LNCAP (cell line): ENCODE results near the gene CPXM1.

Experiments used
- TF ChIP-seq, protein P1 (sequence below): fragments of 450-650 bp; IDR thresholded peaks from 2 replicates; pipeline ENCODE4 v1.5.1; 2017; ENCODE audit warnings: mild to moderate bottlenecking

CPXM1 gene

DNA sequence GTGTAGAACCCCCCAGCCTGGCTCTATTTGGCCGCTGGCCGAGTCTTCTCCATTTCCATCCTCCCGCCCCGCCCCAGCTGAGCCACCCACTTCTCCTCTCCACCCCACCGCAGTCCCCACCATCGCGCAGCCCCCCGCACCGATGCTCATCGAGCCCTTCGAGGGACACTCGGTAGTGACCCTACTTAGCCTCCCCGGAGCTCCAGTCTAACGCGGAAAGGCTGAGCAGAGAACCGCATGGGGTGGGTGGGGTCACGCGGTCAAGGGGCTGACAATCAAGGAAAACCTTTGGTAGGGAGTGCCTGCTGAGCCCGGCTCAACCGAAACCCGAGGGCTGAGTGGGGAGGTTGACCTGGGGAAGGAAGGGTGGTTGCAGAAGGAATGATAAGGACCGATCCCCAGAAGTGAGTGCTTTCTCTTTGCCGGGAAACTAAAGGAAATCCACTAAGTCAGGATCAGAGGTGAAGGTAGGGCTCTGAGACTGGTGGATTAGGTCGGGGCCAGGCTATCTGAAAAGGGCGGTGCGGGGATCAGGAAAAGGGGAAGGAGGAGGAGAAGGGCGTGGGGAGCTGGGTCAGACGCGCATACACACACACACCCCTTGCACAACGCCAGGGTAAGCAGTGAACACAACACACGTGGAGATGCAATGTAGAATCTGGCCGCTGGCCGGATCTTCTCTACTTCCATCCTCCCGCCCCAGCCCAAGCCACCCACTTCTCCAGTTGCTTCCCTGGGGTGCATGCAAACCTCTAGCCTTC, 49.8 kb downstream of the CPXM1 start:
- TF ChIP-seq, protein P1, sequence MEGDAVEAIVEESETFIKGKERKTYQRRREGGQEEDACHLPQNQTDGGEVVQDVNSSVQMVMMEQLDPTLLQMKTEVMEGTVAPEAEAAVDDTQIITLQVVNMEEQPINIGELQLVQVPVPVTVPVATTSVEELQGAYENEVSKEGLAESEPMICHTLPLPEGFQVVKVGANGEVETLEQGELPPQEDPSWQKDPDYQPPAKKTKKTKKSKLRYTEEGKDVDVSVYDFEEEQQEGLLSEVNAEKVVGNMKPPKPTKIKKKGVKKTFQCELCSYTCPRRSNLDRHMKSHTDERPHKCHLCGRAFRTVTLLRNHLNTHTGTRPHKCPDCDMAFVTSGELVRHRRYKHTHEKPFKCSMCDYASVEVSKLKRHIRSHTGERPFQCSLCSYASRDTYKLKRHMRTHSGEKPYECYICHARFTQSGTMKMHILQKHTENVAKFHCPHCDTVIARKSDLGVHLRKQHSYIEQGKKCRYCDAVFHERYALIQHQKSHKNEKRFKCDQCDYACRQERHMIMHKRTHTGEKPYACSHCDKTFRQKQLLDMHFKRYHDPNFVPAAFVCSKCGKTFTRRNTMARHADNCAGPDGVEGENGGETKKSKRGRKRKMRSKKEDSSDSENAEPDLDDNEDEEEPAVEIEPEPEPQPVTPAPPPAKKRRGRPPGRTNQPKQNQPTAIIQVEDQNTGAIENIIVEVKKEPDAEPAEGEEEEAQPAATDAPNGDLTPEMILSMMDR, result no peak

- TF ChIP-seq, protein P1, result no peak
These were observed 50.4 kb downstream of the CPXM1 start for GRCh38 chr20:2749951-2750490.

- TF ChIP-seq, protein P1, result no peak
These were observed 51.0 kb downstream of the CPXM1 start for GRCh38 chr20:2749343-2749950.

DNA sequence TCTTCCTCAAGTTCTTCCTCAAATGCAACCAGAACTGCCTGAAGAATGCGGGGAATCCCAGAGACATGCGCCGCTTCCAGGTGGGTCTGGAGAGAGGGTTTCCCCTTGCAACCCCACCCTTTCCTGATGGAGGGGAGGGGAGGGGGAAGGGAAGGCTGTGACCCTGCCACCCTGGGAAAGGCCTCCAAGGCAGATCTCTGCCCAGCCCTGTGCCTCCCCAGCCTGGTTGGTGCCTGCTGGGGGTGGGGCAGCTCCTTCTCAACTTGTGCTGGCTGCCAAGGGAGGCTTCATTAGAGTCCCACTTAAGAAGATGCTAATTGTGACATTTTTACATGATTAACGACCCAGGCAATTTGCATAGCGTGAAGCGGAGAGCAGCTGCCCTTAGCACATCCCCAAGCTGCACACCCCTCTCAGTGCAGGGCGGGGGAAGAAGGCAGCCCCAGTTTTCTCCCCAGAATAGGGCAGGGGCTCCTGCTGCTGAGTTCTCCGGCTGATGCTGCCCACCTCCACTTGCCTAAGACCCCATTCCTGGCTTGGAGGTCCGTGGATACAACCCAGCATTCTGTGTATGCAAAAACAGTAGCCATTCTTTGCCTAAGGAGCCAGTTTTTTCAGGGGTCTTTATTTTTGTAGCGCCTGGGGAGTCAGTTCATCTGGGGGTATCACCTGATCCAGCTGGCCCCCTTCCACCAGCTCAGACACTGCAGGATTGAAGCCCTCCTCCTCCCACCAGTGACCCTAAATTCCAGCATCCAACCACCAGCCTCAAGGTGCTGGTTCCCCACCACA, 51.7 kb downstream of the CPXM1 start:
- TF ChIP-seq, protein P1, result no peak

GRCh38 chr20:2747676-2748235, 52.7 kb downstream of the CPXM1 start:
- TF ChIP-seq, protein P1, result no peak

DNA sequence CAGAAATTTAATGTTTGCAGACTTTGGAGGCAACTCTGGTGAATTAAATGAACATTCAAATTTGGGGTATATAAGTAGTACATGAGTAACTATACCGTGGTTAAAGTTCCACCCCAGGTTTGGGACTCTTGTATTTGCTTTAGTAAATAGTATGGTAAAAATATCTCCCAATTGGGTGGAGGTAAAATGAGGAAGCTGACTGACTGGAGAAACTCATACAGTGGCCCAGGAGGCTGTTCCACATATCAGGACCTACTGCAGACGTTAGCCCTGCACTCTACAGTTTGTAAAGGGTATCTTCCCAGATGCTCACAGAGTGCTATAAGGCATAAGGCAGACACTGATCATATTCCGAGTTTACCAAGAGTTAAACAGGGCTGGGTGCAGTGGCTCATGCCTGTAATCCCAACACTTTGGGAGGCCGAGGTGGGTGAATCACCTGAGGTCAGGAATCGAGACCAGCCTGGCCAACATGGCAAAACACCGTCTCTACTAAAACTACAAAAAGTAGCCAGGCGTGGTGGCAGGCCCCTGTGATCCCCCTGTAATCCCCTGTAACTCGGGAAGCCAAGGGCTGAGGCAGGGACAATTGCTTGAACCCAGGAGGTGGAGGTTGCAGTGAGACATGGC, 53.7 kb downstream of the CPXM1 start:
- TF ChIP-seq, protein P1, result no peak
